Uterus (tissue), 2 donors: ENCODE results near the gene PRG2.

Experiments
- POLR2A ChIP-seq, 2 donors: fragments of 450-650 bp; IDR thresholded peaks; one replicate each; pipeline ENCODE4 v1.6.1; 2016; ENCODE audit warnings: antibody characterized with exemption in 2 of 2, mild to moderate bottlenecking in 1 of 2, moderate library complexity in 1 of 2
- TF ChIP-seq, protein P1 (sequence below), 4 experiments: fragments of 200-600 bp in 2 of 4; fragments of 450-650 bp in 2 of 4; sonication (generic) in 2 of 4; IDR thresholded peaks; one replicate each; pipeline ENCODE4 v1.5.1; 2016 to 2019; ENCODE audit warnings: antibody characterized with exemption in 4 of 4, mild to moderate bottlenecking in 2 of 4, moderate library complexity in 1 of 4

DNA sequence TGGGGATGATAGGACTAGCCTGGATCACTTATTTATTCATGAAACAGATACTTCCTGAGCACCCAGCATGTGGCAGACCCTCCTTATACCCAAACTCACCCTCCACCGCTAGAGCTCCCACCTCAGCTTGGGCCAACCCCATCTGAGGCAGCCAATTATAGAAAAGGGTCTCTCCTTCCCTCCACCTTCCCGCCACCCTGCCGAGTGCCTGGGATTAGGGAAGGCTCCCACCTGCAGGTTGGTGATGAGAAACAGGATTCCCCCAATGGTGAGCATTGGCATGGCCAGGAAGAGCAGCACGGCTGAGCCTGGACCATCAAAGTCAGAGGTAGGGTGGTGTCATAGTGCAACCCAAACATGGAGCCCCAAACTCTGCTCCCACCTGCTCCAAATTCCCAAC, 30.6 kb upstream of the PRG2 start:
- TF ChIP-seq, protein P1, sequence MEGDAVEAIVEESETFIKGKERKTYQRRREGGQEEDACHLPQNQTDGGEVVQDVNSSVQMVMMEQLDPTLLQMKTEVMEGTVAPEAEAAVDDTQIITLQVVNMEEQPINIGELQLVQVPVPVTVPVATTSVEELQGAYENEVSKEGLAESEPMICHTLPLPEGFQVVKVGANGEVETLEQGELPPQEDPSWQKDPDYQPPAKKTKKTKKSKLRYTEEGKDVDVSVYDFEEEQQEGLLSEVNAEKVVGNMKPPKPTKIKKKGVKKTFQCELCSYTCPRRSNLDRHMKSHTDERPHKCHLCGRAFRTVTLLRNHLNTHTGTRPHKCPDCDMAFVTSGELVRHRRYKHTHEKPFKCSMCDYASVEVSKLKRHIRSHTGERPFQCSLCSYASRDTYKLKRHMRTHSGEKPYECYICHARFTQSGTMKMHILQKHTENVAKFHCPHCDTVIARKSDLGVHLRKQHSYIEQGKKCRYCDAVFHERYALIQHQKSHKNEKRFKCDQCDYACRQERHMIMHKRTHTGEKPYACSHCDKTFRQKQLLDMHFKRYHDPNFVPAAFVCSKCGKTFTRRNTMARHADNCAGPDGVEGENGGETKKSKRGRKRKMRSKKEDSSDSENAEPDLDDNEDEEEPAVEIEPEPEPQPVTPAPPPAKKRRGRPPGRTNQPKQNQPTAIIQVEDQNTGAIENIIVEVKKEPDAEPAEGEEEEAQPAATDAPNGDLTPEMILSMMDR (IDR thresholded peaks at IDR 0.05), result no peak
- TF ChIP-seq POLR2A (IDR thresholded peaks at IDR 0.05), result no peak
